GM23338 (cell line): ENCODE results near the gene LYSMD3. TPM values are rescaled to one million over a fixed set of nuclear protein-coding genes. Genes with fewer than 3 reads are reported as not detected.

Experiments used
- ATAC-seq: fragments of 200-7000 bp; cut with Tn5 transposase; 3 replicates; pipeline ENCODE4 v1.9.1; 2020
- DNase-seq: peaks from one replicate; pipeline ENCODE4 v3.0.0-alpha.2; 2015; ENCODE audit warnings: low spot score
- H2AFZ ChIP-seq: fragments of 200-600 bp; sonication (generic); 2 replicates; pipeline ENCODE4 v1.8.0; 2016; ENCODE audit warnings: antibody characterized with exemption, mild to moderate bottlenecking, moderate library complexity
- H3F3A ChIP-seq: fragments of 200-600 bp; sonication (generic); replicated peaks from 2 replicates; pipeline ENCODE4 v1.8.0; 2017; ENCODE audit warnings: antibody characterized with exemption, mixed run types, low read depth
- H3K27ac ChIP-seq: fragments of 200-600 bp; sonication (generic); 2 replicates; pipeline ENCODE4 v1.6.1; 2016; ENCODE audit warnings: low read depth
- H3K27me3 ChIP-seq: fragments of 200-600 bp; sonication (generic); 2 replicates; pipeline ENCODE4 v1.8.0; 2016; ENCODE audit warnings: mild to moderate bottlenecking, mixed run types, moderate library complexity; ENCODE audit not compliant: insufficient read depth
- H3K36me3 ChIP-seq: fragments of 200-600 bp; sonication (generic); 2 replicates; pipeline ENCODE4 v1.8.0; 2016; ENCODE audit warnings: mild to moderate bottlenecking; ENCODE audit not compliant: insufficient read depth
- H3K4me1 ChIP-seq: fragments of 200-600 bp; sonication (generic); 2 replicates; pipeline ENCODE4 v1.8.0; 2016; ENCODE audit warnings: mild to moderate bottlenecking, moderate library complexity; ENCODE audit not compliant: insufficient read depth
- H3K4me2 ChIP-seq: fragments of 200-600 bp; sonication (generic); 2 replicates; pipeline ENCODE4 v1.7.1; 2017; ENCODE audit warnings: mixed run types
- H3K4me3 ChIP-seq: fragments of 200-600 bp; sonication (generic); 2 replicates; pipeline ENCODE4 v1.6.1; 2016; ENCODE audit warnings: mixed run types
- H3K79me2 ChIP-seq: fragments of 200-600 bp; sonication (generic); replicated peaks from 2 replicates; pipeline ENCODE4 v1.8.0; 2017; ENCODE audit warnings: mild to moderate bottlenecking; ENCODE audit not compliant: insufficient read depth
- H3K9me2 ChIP-seq: fragments of 200-600 bp; sonication (generic); 2 replicates; pipeline ENCODE4 v1.8.0; 2017; ENCODE audit not compliant: insufficient read depth
- H4K20me1 ChIP-seq: fragments of 200-600 bp; sonication (generic); replicated peaks from 2 replicates; pipeline ENCODE4 v1.8.0; 2017; ENCODE audit warnings: mild to moderate bottlenecking; ENCODE audit not compliant: insufficient read depth
- H3K27ac Mint-ChIP-seq: 2 replicates; pipeline ENCODE4 v1.8.0; 2020; ENCODE audit warnings: inconsistent platforms, mild to moderate bottlenecking, moderate library complexity, mixed read lengths
- H3K27me3 Mint-ChIP-seq: 3 replicates; pipeline ENCODE4 v1.8.0; 2022; ENCODE audit warnings: low read depth, mild to moderate bottlenecking, moderate library complexity, mixed read lengths, inconsistent platforms; ENCODE audit not compliant: insufficient read depth, poor library complexity
- H3K36me3 Mint-ChIP-seq: 3 replicates; pipeline ENCODE4 v1.8.0; 2021; ENCODE audit warnings: low read depth, mild to moderate bottlenecking, inconsistent platforms, moderate library complexity, mixed read lengths
- H3K4me1 Mint-ChIP-seq: 3 replicates; pipeline ENCODE4 v1.8.0; 2020; ENCODE audit warnings: mild to moderate bottlenecking, inconsistent platforms, mixed read lengths
- H3K4me3 Mint-ChIP-seq: 3 replicates; pipeline ENCODE4 v1.8.0; 2021; ENCODE audit warnings: moderate library complexity, mild to moderate bottlenecking, inconsistent platforms, mixed read lengths
- H3K9me3 Mint-ChIP-seq: 3 replicates; pipeline ENCODE4 v1.8.0; 2020; ENCODE audit warnings: moderate library complexity, mild to moderate bottlenecking, inconsistent platforms, mixed read lengths
- CREB1 ChIP-seq: fragments of 250-450 bp; sonication (Bioruptor Pico); IDR thresholded peaks from 2 replicates; pipeline ENCODE4 v1.5.0; 2020; ENCODE audit warnings: low read depth, mild to moderate bottlenecking, moderate library complexity
- CTCF ChIP-seq, 2 experiments: fragments of 200-600 bp in 1 of 2; sonication (generic) in 1 of 2; conservative IDR thresholded peaks; 2 replicates each; pipeline versions ENCODE4 v1.5.1 to v1.6.1; 2016 to 2017; ENCODE audit warnings: antibody characterized with exemption in 2 of 2, low read depth in 2 of 2, mild to moderate bottlenecking in 2 of 2, moderate library complexity in 1 of 2
- NANOG ChIP-seq: IDR thresholded peaks from 2 replicates; pipeline ENCODE4 v1.6.1; 2016; ENCODE audit warnings: antibody characterized with exemption, borderline replicate concordance
- REST ChIP-seq: IDR thresholded peaks from one replicate; pipeline ENCODE4 v1.6.1; 2018; ENCODE audit warnings: antibody characterized with exemption; ENCODE audit not compliant: unreplicated experiment
- STAT1 ChIP-seq: IDR thresholded peaks from one replicate; pipeline ENCODE4 v1.6.1; 2016; ENCODE audit warnings: antibody characterized with exemption; ENCODE audit not compliant: unreplicated experiment
- ZNF331 ChIP-seq: fragments of 250-450 bp; sonication (Bioruptor Pico); IDR thresholded peaks from 2 replicates; pipeline ENCODE4 v1.5.0; 2020; ENCODE audit warnings: low read depth, mild to moderate bottlenecking, moderate library complexity
- polyA plus RNA-seq: library from polyadenylated mRNA; unstranded; fragments of >200 nt; fragmentation: Nextera tagmentation; extraction: Ambion mirVana; gene quantifications from 2 replicates; pipeline ENCODE4 v1.2.1, GENCODE V29; 2016
- total RNA-seq: library from RNA; depleted of rRNA; stranded (reverse); fragments of >200 nt; shearing (Covaris generic); gene quantifications from 2 replicates; pipeline ENCODE4 v1.2.3, GENCODE V29; 2014

Gene LYSMD3
- total and polyA plus RNA-seq, 2 experiments from 2014 or later: 10.7 to 19.6 TPM

- no peak for TF ChIP-seq NANOG
- TF ChIP-seq ZNF331 (CRISPR knock-in tag): no peak
- no peak for TF ChIP-seq STAT1
- TF ChIP-seq CREB1 (CRISPR knock-in tag): no peak
- TF ChIP-seq REST: no peak
- TF ChIP-seq CTCF (conservative IDR thresholded peaks at IDR 0.05; ENCODE audit: low read depth in 2 of 2): no peak
These were observed 16.9 kb upstream of the LYSMD3 start (continued) for GRCh38 chr5:90546216-90546837.

- H3K4me1 ChIP-seq: peaks cover 44% of the 10 kb centered on the region
- H3K4me3 ChIP-seq: no peak overlapping the region
- no peak overlapping the region for H3K4me2 ChIP-seq
- no peak overlapping the region for H2AFZ ChIP-seq
- H3K4me1 Mint-ChIP-seq: peaks cover 46% of the 10 kb centered on the region
- H3K9me2 ChIP-seq: peaks cover 8% of the 10 kb centered on the region; the same call in 1 of the 2 replicates
- no peaks in the 10 kb centered on the region; the same call in 2 of the 3 replicates for H3K9me3 Mint-ChIP-seq
- no peaks in the 10 kb centered on the region for H3K27me3 ChIP-seq
- no peak overlapping the region for H3K27ac Mint-ChIP-seq
- peaks cover 4% of the 10 kb centered on the region; the same call in 2 of the 3 replicates for H3K36me3 Mint-ChIP-seq
- TF ChIP-seq REST (no peak), CREB1 (CRISPR knock-in tag) (no peak)
- H3K27ac ChIP-seq: no peak overlapping the region
- no peaks in the 10 kb centered on the region for H3K79me2 ChIP-seq
- H3F3A ChIP-seq: no peaks in the 10 kb centered on the region
- peaks cover 3% of the 10 kb centered on the region for H3K27me3 Mint-ChIP-seq
- H3K36me3 ChIP-seq: no peaks in the 10 kb centered on the region
- ATAC-seq: no peak
- no peaks in the 10 kb centered on the region for H4K20me1 ChIP-seq
- no peak for DNase-seq
- H3K4me3 Mint-ChIP-seq: no peak overlapping the region
These were observed 16.1 kb upstream of the LYSMD3 start for GRCh38 chr5:90545511-90545910.
